Measurements from ENCODE around the gene RBM4B.

RBM4B gene

DNA sequence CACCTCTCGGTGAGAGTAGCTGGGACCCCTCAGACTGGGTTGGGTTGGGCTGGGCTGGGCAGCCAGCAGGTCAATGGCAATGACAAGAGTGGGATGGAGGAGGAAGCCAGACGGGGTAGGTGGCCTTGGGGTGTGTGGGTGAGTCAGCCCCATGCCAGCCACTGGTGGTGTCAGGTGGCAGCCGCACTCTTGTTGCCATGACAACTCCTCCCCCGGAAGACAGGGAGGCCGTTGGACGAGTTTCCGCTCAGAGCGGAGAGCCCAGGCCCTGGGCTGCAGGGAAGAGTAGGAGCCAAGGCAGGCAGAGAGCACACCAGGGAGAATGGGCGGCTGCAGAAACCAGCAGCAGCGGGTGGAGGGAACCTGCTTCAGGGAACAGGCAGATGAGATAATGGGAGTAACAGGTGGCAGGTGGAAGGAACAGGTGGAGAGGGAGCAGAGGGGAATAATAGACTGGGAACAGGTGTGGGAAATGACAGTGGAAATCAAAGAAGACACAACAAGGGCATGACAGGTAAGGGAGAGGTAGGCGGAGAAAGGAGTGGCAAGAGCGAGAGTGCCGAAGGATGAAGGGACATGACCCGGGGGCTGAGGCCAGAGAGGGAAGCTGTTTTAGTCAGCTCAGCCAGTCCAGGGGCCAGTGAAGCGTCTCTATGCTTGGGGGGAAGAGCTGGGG is 42.7 kb upstream of the RBM4B start:
- TF ChIP-seq CTCF (IDR thresholded peaks at IDR 0.05), result no peak

DNA sequence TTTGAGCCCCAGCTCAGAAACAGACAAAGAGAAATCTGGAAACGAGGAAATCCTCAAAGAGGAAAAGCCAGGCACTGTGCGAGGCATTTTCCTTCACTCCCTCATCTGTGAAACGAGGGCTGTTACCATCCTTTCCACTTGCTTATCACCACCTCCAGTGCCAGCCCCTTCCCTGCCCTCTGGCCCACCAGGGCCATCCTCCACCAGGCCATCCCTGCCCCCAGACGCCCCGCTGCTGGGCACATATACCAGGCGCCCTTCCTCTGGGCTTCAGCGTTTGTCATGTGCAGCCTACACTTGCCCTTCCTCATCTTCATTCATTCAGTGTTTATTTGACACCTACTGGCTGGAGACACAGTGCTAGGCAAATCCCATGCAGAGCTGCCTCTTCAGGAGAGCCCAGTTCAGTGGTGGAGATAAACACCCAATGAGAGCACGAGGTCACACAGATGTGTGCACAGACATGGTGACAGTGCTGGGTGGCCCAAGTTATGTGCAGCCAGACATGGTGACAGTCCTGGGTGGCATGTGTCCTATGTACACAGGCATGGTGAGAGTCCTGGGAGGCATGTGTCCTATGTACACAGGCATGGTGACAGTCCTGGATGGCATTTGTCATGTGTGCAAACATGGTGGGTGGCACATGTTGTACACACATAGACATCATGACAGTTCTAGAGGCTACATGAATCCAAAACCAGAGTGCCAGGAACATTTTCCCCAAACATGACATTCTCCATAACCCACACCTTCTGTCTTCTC is 41.6 kb upstream of the RBM4B start:
- TF ChIP-seq CTCF (IDR thresholded peaks at IDR 0.05), result no peak

DNA sequence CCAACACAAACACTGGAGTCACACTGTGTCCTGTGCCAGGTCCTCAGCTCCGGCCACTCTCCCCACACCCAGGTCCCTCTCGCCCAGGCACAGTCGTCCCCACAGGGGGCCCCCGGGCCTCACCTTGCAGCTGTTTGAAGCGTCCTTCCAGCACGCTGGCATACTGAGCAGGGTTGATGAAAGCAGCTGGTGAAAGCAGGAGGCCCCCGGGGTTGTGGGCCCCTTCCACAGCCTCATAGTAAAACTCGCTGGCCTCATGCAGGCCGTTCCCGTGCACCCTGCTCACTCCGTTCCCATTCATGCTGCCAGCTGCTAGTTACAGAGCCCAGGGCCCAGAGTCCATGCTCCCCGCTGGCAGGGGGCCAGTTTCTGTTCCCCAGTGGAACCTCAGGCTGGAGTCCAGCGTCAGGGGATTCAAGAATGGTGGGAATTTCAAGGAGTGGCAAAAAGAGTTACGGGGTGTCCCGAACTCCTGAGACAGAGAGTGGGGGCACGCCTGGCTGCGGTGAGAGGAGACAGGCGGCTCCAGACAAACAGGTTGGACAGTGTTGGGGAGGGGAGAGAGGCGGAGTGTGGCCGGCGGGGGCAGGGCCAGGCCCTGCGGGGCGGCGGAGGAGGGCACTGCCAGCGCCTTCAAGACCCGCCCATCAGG is 40.8 kb upstream of the RBM4B start:
- TF ChIP-seq CTCF (IDR thresholded peaks at IDR 0.05), result no peak

GRCh38 chr11:66717925-66718319 is 40.2 kb upstream of the RBM4B start:
- no peak for TF ChIP-seq CTCF (IDR thresholded peaks at IDR 0.05)

DNA sequence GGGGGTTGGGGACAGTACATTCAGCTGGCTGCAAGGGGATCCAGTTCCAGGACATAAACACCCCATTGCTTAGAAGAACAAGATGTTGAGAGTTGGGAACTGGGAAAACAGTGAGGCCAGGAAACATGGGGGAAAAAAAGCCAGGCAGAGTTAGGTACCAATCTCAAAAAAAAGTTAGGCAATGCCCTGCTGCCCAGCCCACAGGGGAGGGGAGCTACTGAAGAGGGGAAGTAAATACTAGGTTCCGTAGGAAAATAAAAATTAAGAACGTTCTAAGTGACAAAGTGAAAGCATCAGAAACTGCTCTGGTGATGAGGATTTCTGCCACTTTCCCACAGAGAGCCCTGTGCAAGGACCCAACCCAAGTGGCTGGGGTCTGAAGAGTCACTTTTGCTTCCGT is 39.3 kb upstream of the RBM4B start:
- no peak for TF ChIP-seq CTCF (IDR thresholded peaks at IDR 0.05)

- TF ChIP-seq CTCF (IDR thresholded peaks at IDR 0.05), result no peak
These were observed 37.8 kb upstream of the RBM4B start for GRCh38 chr11:66715346-66716085.

GRCh38 chr11:66713746-66714480 is 36.2 kb upstream of the RBM4B start:
- TF ChIP-seq CTCF (IDR thresholded peaks at IDR 0.05), result no peak
